ENCODE data around the gene CAB39. TPM values are rescaled to one million over a fixed set of nuclear protein-coding genes. Genes with fewer than 3 reads are reported as not detected.

The CAB39 gene
- total RNA-seq, 1 donor from 2014 or later = 92.2 TPM

- H3K4me1 ChIP-seq = peaks cover 11% of the 10 kb centered on the region
- peaks cover 75% of the 10 kb centered on the region for H3K27me3 ChIP-seq (ENCODE audit: low read depth)
- H3K36me3 ChIP-seq = no peaks in the 10 kb centered on the region
- peaks cover 8% of the 10 kb centered on the region for H3K9me3 ChIP-seq (replicated peaks)
- DNase-seq = no peak
- H3K4me3 ChIP-seq = no peak overlapping the region
- no peak overlapping the region for H3K27ac ChIP-seq (replicated peaks)
- intact Hi-C loops (cut with micrococcal nuclease) = loop anchor here (5.0 kb wide), 1 partner anchor 157 kb away; no protein-coding TSS in a partner anchor
- TF ChIP-seq, protein P1, sequence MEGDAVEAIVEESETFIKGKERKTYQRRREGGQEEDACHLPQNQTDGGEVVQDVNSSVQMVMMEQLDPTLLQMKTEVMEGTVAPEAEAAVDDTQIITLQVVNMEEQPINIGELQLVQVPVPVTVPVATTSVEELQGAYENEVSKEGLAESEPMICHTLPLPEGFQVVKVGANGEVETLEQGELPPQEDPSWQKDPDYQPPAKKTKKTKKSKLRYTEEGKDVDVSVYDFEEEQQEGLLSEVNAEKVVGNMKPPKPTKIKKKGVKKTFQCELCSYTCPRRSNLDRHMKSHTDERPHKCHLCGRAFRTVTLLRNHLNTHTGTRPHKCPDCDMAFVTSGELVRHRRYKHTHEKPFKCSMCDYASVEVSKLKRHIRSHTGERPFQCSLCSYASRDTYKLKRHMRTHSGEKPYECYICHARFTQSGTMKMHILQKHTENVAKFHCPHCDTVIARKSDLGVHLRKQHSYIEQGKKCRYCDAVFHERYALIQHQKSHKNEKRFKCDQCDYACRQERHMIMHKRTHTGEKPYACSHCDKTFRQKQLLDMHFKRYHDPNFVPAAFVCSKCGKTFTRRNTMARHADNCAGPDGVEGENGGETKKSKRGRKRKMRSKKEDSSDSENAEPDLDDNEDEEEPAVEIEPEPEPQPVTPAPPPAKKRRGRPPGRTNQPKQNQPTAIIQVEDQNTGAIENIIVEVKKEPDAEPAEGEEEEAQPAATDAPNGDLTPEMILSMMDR (IDR thresholded peaks at IDR 0.05; ENCODE audit: borderline replicate concordance) = no peak
Measured at GRCh38 chr2:230829959-230830358, 117.3 kb downstream of the CAB39 start.

DNA sequence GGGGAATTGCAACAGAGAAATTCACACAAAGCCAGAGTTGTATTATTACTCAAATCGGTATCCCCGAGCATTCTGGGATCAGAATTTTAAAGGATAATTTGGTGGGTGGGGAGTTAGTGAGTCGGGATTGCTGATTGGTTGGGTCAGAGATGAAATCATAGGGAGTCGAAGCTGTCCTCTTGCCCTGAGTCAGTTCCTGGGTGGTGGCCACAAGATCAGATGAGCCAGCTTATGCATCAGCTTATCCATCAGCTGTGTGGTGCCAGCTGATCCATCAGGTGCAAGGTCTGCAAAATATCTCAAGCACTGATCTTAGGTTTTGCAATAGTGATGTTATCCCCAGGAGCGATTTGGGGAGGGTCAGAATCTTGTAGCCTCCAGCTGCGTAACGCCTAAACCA is 117.8 kb downstream of the CAB39 start:
- H3K27me3 ChIP-seq (ENCODE audit: low read depth) = peaks cover 71% of the 10 kb centered on the region
- intact Hi-C loops (cut with micrococcal nuclease) = no loop called here
- peaks cover 11% of the 10 kb centered on the region for H3K4me1 ChIP-seq

GRCh38 chr2:230840301-230840700 is 127.7 kb downstream of the CAB39 start:
- intact Hi-C loops (cut with micrococcal nuclease) = no loop called here
- TF ChIP-seq, protein P1 (IDR thresholded peaks at IDR 0.05; ENCODE audit: borderline replicate concordance) = no peak
- H3K9me3 ChIP-seq (replicated peaks) = peaks cover 16% of the 10 kb centered on the region
- DNase-seq = no peak
- no peak overlapping the region for H3K27ac ChIP-seq (replicated peaks)
- no peaks in the 10 kb centered on the region for H3K36me3 ChIP-seq
- H3K4me3 ChIP-seq = no peak overlapping the region
- H3K4me1 ChIP-seq = no peaks in the 10 kb centered on the region
- H3K27me3 ChIP-seq (ENCODE audit: low read depth) = peaks cover 34% of the 10 kb centered on the region

More for the DNA sequence above, 117.8 kb downstream of the CAB39 start:
- Histone ChIP-seq H3K9me3 (replicated peaks) (peaks cover 8% of the 10 kb centered on the region), H3K36me3 (no peaks in the 10 kb centered on the region), H3K4me3 (no peak overlapping the region), H3K27ac (replicated peaks) (no peak overlapping the region)
- DNase-seq = no peak
- TF ChIP-seq, protein P1 (IDR thresholded peaks at IDR 0.05; ENCODE audit: borderline replicate concordance) = no peak

DNA sequence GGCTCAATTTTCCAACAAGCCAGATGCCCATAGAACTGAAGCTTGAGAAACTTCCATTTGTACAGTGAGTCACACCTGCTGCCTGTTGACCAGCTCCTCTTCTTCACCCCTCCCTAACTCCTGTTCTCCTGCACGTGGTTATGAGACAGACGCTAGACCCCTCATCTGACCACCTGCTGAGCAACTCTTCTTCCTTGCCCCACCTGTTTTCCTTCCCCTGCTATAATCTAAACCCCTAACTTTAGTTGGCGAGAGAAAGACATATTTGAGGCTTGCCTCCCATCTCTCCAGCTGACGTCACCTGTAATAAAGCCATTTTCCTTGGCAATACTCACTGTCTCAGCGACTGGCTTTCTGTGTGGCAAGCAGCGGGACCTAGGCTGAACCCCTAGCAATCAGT is 129.8 kb downstream of the CAB39 start:
- peaks cover 48% of the 10 kb centered on the region for H3K27me3 ChIP-seq (ENCODE audit: low read depth)
- no peak overlapping the region for H3K27ac ChIP-seq (replicated peaks)
- intact Hi-C loops (cut with micrococcal nuclease) = no loop called here
- H3K9me3 ChIP-seq (replicated peaks) = peaks cover 24% of the 10 kb centered on the region
- DNase-seq = no peak
- H3K4me3 ChIP-seq = no peak overlapping the region
- TF ChIP-seq, protein P1 (IDR thresholded peaks at IDR 0.05; ENCODE audit: borderline replicate concordance) = no peak
- no peaks in the 10 kb centered on the region for H3K36me3 ChIP-seq
- no peaks in the 10 kb centered on the region for H3K4me1 ChIP-seq

DNA sequence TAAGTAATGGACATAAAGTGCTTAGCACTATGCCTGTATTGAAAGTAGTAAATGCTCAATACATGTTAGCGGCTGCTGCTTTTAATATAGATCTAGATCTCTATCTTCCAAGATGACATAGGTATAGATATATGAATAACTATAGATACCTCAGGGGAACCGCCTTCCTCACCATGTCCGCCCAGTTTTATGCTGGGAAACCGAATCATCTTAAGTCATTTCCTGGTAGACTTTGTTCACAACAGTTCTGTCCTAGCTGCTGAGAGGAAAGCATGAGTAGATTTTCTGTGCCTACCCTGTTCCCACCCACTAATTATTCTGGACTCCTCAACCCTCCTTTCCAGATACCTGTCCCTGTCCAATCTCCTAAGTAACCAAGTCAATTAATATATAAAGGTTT is 130.5 kb downstream of the CAB39 start:
- TF ChIP-seq, protein P1 (IDR thresholded peaks at IDR 0.05; ENCODE audit: borderline replicate concordance) = no peak
- Histone ChIP-seq H3K4me3 (no peak overlapping the region), H3K27ac (replicated peaks) (no peak overlapping the region), H3K27me3 (ENCODE audit: low read depth) (peaks cover 51% of the 10 kb centered on the region), H3K9me3 (replicated peaks) (peaks cover 20% of the 10 kb centered on the region), H3K36me3 (no peaks in the 10 kb centered on the region), H3K4me1 (peaks cover 6% of the 10 kb centered on the region)
- DNase-seq = no peak
- intact Hi-C loops (cut with micrococcal nuclease) = no loop called here

All from left ventricle myocardium inferior (tissue), 1 donor.